SJSA1 (cell line): ENCODE data around the gene WBP2NL. TPM values are rescaled to one million over a fixed set of nuclear protein-coding genes. Genes with fewer than 3 reads are reported as not detected.

Experiments
- DNase-seq, 2 experiments: peaks; one replicate each; pipeline ENCODE4 v3.0.0-alpha.2; 2015 to 2020; ENCODE audit warnings: low spot score in 2 of 2, low read depth in 1 of 2
- H3K27ac ChIP-seq: fragments of 250-450 bp; sonication (Bioruptor Pico); 2 replicates; pipeline ENCODE4 v1.5.1; 2020; ENCODE audit warnings: mild to moderate bottlenecking, moderate library complexity
- H3K27me3 ChIP-seq: fragments of 250-450 bp; sonication (Bioruptor Pico); replicated peaks from 2 replicates; pipeline ENCODE4 v1.5.1; 2020; ENCODE audit warnings: mild to moderate bottlenecking, moderate library complexity
- H3K36me3 ChIP-seq: fragments of 250-450 bp; sonication (Bioruptor Pico); 2 replicates; pipeline ENCODE4 v1.5.1; 2020; ENCODE audit warnings: mild to moderate bottlenecking
- H3K4me1 ChIP-seq: fragments of 250-450 bp; sonication (Bioruptor Pico); replicated peaks from 2 replicates; pipeline ENCODE4 v1.6.1; 2021; ENCODE audit warnings: mild to moderate bottlenecking
- H3K4me3 ChIP-seq: fragments of 250-450 bp; sonication (Bioruptor Pico); 2 replicates; pipeline ENCODE4 v1.5.1; 2020; ENCODE audit warnings: mild to moderate bottlenecking
- H3K9me3 ChIP-seq: fragments of 250-450 bp; sonication (Bioruptor Pico); replicated peaks from 2 replicates; pipeline ENCODE4 v1.5.1; 2020; ENCODE audit warnings: mild to moderate bottlenecking
- total RNA-seq: library from RNA; depleted of rRNA; stranded (reverse); fragments of >200 nt; shearing (Covaris generic); gene quantifications from 2 replicates; pipeline ENCODE4 v1.2.3, GENCODE V29; 2014

WBP2NL gene
- total RNA-seq, 1 experiment from 2014 or later, result not detected

- Histone ChIP-seq H3K27ac (no peak overlapping the region), H3K27me3 (no peaks in the 10 kb centered on the region; the same call in 1 of the 2 replicates), H3K36me3 (no peaks in the 10 kb centered on the region), H3K9me3 (no peaks in the 10 kb centered on the region), H3K4me3 (no peak overlapping the region), H3K4me1 (no peaks in the 10 kb centered on the region)
- no peak for DNase-seq
Observed at GRCh38 chr22:42025421-42025820, 26.8 kb downstream of the WBP2NL start.

DNA sequence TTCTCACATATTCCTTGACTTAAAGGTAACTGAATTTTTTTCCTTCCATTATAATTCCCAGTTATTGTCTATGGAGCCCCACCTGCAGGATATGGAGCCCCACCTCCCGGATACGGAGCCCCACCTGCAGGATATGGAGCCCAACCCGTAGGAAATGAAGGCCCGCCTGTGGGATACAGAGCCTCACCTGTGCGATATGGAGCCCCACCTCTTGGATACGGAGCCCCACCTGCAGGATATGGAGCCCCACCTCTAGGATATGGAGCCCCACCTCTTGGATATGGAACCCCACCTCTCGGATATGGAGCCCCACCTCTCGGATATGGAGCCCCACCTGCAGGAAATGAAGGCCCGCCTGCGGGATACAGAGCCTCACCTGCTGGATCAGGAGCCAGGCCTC is 28.1 kb downstream of the WBP2NL start:
- Histone ChIP-seq H3K9me3 (no peaks in the 10 kb centered on the region), H3K4me3 (no peak overlapping the region), H3K4me1 (no peaks in the 10 kb centered on the region), H3K27me3 (no peaks in the 10 kb centered on the region; the same call in 1 of the 2 replicates), H3K36me3 (no peaks in the 10 kb centered on the region), H3K27ac (no peak overlapping the region)
- no peak for DNase-seq

DNA sequence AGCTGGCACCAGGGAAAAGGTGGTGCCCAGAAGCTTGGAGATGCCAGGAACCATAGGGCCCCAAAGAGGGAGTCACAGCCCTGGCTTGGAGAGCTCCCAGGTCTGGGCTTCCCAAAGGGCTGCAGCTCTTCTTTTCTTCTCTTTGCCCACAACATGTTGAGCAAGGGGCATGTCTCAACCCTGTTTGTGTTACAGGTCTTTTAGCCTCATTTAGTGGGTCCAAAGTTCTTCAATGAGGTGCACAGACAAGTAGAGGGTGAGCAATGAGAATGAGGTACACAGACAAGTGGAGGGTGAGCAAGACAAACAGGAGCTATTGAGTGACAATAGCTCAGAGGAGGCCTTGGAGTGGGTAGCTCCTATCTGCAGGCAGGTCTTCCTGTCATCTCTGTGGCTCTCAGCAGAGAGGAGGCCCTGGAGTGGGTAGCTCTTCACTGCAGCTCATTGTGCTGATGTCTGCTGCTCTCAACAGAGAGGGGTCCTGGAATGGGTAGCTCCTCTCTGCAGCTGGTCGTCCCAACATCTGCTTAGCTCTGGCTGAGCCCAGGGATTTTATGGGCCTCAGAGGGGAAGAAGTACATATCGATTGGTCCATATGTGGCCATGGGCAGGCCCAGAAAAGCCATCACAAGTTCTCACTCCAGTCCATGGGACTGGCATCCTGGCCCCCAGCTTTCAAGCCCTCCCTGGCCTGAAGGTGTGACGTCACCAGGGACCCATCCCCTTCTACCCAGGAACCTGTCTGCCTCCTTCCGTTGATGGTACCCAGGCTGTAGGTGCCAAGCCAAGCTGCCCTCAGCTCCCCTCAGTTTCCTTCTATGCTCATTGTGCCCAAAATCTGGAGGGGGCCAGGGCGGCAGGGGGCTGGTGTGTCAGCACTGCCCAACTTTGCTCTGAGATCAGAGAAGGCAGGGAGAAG is 34.9 kb downstream of the WBP2NL start:
- Histone ChIP-seq H3K27ac (no peak overlapping the region), H3K27me3 (0 out of 2 replicates have a peak, but pooled peaks cover 4% of the 10 kb centered on the region), H3K36me3 (no peaks in the 10 kb centered on the region), H3K9me3 (no peaks in the 10 kb centered on the region), H3K4me3 (no peak overlapping the region), H3K4me1 (no peaks in the 10 kb centered on the region)
- DNase-seq, result no peak

- Histone ChIP-seq H3K4me1 (no peaks in the 10 kb centered on the region), H3K36me3 (no peaks in the 10 kb centered on the region), H3K9me3 (no peaks in the 10 kb centered on the region), H3K27ac (no peak overlapping the region), H3K4me3 (no peak overlapping the region), H3K27me3 (0 out of 2 replicates have a peak, but pooled peaks cover 4% of the 10 kb centered on the region)
- DNase-seq, result no peak
Observed at GRCh38 chr22:42035256-42035655, 36.7 kb downstream of the WBP2NL start.

GRCh38 chr22:42039271-42039670 is 40.7 kb downstream of the WBP2NL start:
- Histone ChIP-seq H3K36me3 (no peaks in the 10 kb centered on the region), H3K27ac (no peak overlapping the region), H3K27me3 (0 out of 2 replicates have a peak, but pooled peaks cover 4% of the 10 kb centered on the region), H3K4me3 (no peak overlapping the region), H3K4me1 (no peaks in the 10 kb centered on the region), H3K9me3 (peaks cover 7% of the 10 kb centered on the region; the same call in 1 of the 2 replicates)
- no peak for DNase-seq

DNA sequence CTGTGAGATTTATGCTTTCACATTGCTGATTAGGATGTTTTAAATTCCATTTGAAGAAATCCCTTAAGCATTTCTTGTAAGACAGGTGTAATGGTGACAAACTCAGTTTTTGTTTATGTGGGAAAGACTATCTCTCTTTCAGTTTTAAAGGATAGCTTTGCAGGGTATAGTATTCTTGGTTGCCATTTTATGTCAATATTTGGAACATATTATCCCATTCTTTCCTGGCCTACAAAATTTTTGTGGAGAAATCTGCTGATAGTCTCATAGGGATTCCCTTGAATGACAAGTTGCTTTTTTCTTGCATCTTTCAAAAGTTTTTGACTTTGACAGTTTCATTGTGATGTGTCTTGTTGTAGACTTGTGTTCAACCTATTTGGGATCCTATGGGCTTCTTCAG is 43.2 kb downstream of the WBP2NL start:
- H3K9me3 ChIP-seq, result peaks cover 7% of the 10 kb centered on the region; the same call in 1 of the 2 replicates
- H3K4me1 ChIP-seq, result no peaks in the 10 kb centered on the region
- no peak overlapping the region for H3K27ac ChIP-seq
- no peaks in the 10 kb centered on the region for H3K36me3 ChIP-seq
- DNase-seq, result no peak
- H3K27me3 ChIP-seq, result 0 out of 2 replicates have a peak, but pooled peaks cover 4% of the 10 kb centered on the region
- no peak overlapping the region for H3K4me3 ChIP-seq

GRCh38 chr22:42050641-42051180 is 52.1 kb downstream of the WBP2NL start:
- no peak overlapping the region for H3K27ac ChIP-seq
- H3K9me3 ChIP-seq, result no peaks in the 10 kb centered on the region
- no peaks in the 10 kb centered on the region for H3K4me1 ChIP-seq
- H3K4me3 ChIP-seq, result no peak overlapping the region
- H3K36me3 ChIP-seq, result no peaks in the 10 kb centered on the region
- DNase-seq, result no peak
- H3K27me3 ChIP-seq, result no peaks in the 10 kb centered on the region

DNA sequence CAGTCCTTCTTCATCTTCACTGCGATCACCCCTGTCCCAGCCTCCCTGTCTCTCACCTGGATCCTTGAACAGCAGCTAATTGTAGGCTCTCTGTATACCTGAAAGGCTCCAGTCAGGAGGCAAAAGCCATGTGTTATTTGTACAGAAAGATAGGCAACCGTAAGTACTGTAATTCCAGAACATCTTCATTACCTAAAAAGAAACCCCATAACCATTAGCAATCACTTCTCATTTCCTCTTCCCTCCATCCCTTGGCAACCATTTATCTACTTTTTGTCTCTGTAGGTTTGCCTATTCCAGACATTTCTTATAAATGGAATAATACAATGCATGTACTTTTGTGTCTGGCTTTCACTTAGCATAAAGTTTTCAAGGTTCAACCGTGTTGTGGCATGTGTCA is 54.2 kb downstream of the WBP2NL start:
- no peak overlapping the region for H3K4me3 ChIP-seq
- H3K27ac ChIP-seq, result no peak overlapping the region
- H3K4me1 ChIP-seq, result no peaks in the 10 kb centered on the region
- no peaks in the 10 kb centered on the region for H3K36me3 ChIP-seq
- no peaks in the 10 kb centered on the region for H3K27me3 ChIP-seq
- no peak for DNase-seq
- peaks cover 3% of the 10 kb centered on the region; the same call in 1 of the 2 replicates for H3K9me3 ChIP-seq

GRCh38 chr22:42056757-42057511 is 58.3 kb downstream of the WBP2NL start:
- Histone ChIP-seq H3K9me3 (peaks cover 3% of the 10 kb centered on the region), H3K4me3 (no peak overlapping the region), H3K36me3 (peaks cover 15% of the 10 kb centered on the region), H3K27ac (no peak overlapping the region), H3K4me1 (no peaks in the 10 kb centered on the region), H3K27me3 (no peaks in the 10 kb centered on the region)
- DNase-seq, result no peak

DNA sequence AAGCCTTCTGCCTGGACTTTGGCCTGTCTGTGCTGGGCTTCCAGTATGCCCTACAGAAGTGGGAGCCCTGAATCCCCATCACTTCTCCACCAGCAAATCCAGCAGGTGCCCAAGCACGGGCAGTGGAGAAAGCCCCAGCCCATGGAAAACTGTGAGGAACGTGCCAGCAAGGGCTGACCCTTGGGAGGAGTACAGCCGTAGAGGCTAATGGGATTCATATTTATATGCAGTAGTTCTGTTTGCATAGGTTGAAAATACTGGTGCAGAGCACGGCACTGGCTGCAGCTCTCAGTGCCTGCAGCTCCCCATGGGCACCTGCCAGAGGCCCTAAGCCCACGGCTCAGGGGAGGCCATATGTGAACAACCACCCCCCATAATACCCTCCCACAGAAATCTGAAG is 61.9 kb downstream of the WBP2NL start:
- Histone ChIP-seq H3K4me3 (no peak overlapping the region), H3K27ac (no peak overlapping the region), H3K36me3 (peaks cover 29% of the 10 kb centered on the region), H3K4me1 (no peaks in the 10 kb centered on the region), H3K9me3 (peaks cover 3% of the 10 kb centered on the region), H3K27me3 (no peaks in the 10 kb centered on the region)
- no peak for DNase-seq

DNA sequence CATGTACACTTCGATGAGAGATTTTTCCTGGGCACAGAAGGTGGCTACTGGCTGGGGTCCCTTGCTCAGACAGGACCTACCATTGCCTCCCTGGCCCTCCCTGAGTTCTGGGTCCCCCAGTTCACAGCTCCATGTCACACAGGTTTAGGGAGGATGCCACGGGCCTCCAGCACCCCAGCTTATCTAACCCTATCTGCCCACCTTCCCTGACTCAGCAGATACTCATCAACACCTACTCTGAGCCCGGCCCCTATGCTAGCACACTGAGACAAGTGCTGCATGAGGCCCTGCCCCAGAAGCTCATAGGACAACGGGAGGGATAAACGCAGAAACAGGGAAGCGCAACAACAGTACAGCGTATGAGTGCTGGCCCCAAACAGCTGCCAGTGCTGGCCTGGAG is 62.5 kb downstream of the WBP2NL start:
- peak in 1 of 2 experiments; percentile 28 for DNase-seq
- no peak overlapping the region for H3K27ac ChIP-seq
- no peaks in the 10 kb centered on the region for H3K27me3 ChIP-seq
- peaks cover 33% of the 10 kb centered on the region for H3K36me3 ChIP-seq
- peaks cover 3% of the 10 kb centered on the region for H3K9me3 ChIP-seq
- no peaks in the 10 kb centered on the region for H3K4me1 ChIP-seq
- no peak overlapping the region for H3K4me3 ChIP-seq

GRCh38 chr22:42062506-42063170 is 64.0 kb downstream of the WBP2NL start:
- peak in 1 of 2 experiments; percentile 35 for DNase-seq
- H3K27ac ChIP-seq, result no peak overlapping the region
- peaks cover 36% of the 10 kb centered on the region for H3K36me3 ChIP-seq
- no peaks in the 10 kb centered on the region for H3K27me3 ChIP-seq
- H3K4me3 ChIP-seq, result no peak overlapping the region
- no peaks in the 10 kb centered on the region for H3K4me1 ChIP-seq
- no peaks in the 10 kb centered on the region; the same call in 1 of the 2 replicates for H3K9me3 ChIP-seq

DNA sequence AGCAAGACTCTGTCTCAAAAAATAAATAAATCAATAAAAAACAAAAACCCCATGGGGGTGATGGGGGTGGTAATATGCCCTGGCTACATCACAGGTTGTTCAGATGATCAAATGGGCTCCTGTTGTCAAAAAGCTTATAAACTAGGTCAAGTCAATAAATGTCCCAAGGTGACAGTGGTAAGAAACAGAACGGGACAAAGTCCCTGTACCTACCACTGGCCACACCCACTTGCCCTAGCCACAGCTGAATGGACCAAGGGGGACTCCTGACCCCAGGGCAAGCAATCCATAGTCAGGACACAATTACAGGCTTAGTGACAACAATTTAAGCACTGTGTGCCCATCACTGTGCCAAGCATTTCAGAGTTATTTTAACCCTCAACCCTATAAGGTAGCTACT is 66.0 kb downstream of the WBP2NL start:
- Histone ChIP-seq H3K27me3 (no peaks in the 10 kb centered on the region), H3K36me3 (peaks cover 40% of the 10 kb centered on the region), H3K4me3 (no peak overlapping the region), H3K4me1 (peaks cover 1% of the 10 kb centered on the region), H3K9me3 (no peaks in the 10 kb centered on the region; the same call in 1 of the 2 replicates), H3K27ac (no peak overlapping the region)
- DNase-seq, result peak in 1 of 2 experiments; percentile 34
